ENCODE data around the gene ITPRIP.

Gene ITPRIP

GRCh38 chr10:104274762-104275721 lies 63.2 kb downstream of the ITPRIP start:
- no peak for DNase-seq

GRCh38 chr10:104273899-104274575 lies 64.2 kb downstream of the ITPRIP start:
- DNase-seq, result no peak

DNA sequence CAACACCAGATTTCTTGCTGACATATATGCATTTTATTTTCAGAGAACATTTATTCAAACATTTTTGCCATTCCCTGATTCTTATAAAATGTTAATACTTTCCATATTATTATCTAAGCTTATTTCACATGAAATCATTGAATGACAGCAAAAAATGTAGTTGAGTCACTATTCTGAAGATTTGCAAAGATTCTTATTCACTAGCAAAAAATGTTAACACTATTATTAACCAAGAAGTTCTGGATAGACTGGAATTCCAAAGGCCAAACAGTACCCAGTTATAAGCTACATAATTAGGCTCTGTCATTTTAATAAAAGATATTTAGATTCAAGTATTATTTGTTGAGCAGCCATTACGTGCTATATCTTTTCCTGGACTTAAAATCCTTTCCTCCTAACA lies 65.0 kb downstream of the ITPRIP start:
- DNase-seq, result no peak

GRCh38 chr10:104268713-104269645 lies 69.3 kb downstream of the ITPRIP start, which contains the start of gene GSTO2:
TSS of gene GSTO2 (plus strand) at chr10:104269184. CDS start at chr10:104274916, 5,732 bp downstream.
- DNase-seq, result peak; percentile 81

DNA sequence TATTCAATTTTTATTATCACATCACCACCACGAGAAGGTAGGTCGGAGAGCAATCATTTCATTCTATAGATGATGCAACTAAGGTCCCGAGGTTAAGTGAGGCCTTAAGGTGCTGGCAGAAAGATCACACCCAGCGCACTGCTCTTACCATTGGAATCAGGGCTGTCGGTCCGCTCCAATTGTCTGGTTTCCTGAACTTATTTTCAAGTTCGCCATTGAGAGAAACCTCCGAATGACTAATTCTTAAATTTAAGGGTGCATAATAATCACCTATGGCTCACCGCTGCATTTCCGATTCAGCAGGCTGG lies 69.9 kb downstream of the ITPRIP start:
- DNase-seq, result no peak

DNA sequence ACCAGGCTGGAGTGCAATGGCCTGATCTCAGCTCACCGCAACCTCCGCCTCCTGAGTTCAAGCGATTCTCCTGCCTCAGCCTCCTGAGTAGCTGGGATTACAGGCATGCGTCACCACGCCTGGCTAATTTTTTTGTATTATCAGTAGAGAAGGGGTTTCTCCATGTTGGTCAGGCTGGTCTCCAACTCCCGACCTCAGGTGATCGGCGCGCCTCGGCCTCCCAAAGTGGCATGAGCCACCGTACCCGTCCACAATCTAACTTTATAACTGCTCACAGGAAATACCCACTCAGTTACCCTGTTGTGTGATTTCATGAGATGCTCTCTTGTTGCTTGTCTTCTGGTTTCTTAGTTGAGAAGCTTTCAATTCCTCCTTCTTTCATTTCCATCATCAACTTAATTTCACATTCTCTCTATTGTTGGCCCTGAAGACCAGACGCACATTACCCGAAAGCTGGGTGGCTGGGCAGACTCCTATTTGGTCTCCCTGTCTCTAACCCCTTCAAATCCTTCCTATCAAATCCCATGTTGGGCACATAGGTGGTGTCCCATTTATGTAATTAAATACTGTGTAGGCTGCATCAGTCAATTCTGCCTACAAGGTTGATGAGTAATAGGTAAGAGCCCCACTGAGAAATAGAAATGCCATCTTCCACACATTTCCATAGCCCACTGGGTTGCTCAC lies 70.4 kb downstream of the ITPRIP start:
- no peak for DNase-seq

- DNase-seq, result no peak
Measured at GRCh38 chr10:104264783-104265182, 73.5 kb downstream of the ITPRIP start.

DNA sequence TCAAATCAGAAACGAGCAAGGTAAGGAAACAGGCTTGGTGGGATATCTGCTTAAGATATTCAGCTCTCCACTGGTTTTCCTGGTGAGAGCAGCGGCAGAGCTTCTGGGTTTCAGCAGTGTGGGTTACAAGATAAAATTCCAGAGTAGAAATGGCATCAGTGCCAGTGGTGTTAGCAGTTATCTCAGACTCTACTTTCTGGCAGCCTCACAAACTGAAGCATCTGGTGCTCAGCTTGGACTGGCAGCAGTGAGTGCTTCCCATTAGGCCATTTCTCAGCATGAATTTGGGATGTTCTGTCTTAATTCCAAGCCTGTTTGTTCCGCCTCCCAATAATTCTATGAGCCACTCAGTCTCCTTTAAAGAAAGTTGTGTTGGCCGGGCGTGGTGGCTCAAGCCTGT lies 76.2 kb downstream of the ITPRIP start:
- DNase-seq, result no peak

- no peak for DNase-seq
Measured at GRCh38 chr10:104260775-104261115, 77.5 kb downstream of the ITPRIP start.

DNA sequence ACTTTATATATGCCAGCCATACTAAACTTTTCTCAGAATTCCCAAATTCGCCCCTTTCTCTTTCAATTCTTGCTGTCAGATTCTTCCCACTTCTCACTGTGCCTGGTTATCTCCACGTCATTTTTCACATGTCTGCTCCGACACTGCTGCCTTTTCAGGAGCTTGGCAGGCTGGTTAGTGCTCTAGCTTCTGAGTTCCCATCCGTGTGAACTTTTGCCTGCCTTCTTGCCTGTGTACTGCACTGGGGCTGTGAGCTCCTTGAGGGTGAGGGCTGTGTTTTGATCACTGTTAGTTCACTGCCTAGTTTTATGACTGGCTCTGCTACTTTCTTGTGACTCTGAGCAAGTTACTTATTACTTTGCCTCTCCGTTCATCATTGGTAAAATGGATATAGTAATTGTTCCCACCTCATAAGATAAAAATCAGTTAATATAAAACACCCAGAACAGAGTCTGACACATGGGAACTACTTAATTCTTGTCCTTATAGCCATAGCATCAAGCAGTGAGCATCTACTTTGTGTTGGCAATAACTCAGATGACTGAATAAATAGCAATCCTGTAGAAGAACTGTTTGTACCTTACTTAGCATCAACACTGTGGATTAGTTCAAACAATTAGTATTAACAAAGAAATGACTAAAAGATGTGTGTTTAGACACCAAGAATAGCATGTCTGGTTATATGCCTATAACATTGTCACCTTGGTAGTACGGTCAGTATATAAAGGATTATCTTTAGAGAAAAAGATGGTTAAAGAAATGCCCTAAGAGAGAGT lies 78.1 kb downstream of the ITPRIP start:
- no peak for DNase-seq

Measured in DMS79 (cell line).